GM23338 (cell line): ENCODE measurements around the gene TBC1D16. TPM values are rescaled to one million over a fixed set of nuclear protein-coding genes. Genes with fewer than 3 reads are reported as not detected.

Experiments used
- ATAC-seq: fragments of 200-7000 bp; cut with Tn5 transposase; 3 replicates; pipeline ENCODE4 v1.9.1; 2020
- DNase-seq: peaks from one replicate; pipeline ENCODE4 v3.0.0-alpha.2; 2015; ENCODE audit warnings: low spot score
- H2AFZ ChIP-seq: fragments of 200-600 bp; sonication (generic); 2 replicates; pipeline ENCODE4 v1.8.0; 2016; ENCODE audit warnings: antibody characterized with exemption, mild to moderate bottlenecking, moderate library complexity
- H3F3A ChIP-seq: fragments of 200-600 bp; sonication (generic); replicated peaks from 2 replicates; pipeline ENCODE4 v1.8.0; 2017; ENCODE audit warnings: antibody characterized with exemption, mixed run types, low read depth
- H3K27ac ChIP-seq: fragments of 200-600 bp; sonication (generic); 2 replicates; pipeline ENCODE4 v1.6.1; 2016; ENCODE audit warnings: low read depth
- H3K27me3 ChIP-seq: fragments of 200-600 bp; sonication (generic); 2 replicates; pipeline ENCODE4 v1.8.0; 2016; ENCODE audit warnings: mild to moderate bottlenecking, mixed run types, moderate library complexity; ENCODE audit not compliant: insufficient read depth
- H3K36me3 ChIP-seq: fragments of 200-600 bp; sonication (generic); 2 replicates; pipeline ENCODE4 v1.8.0; 2016; ENCODE audit warnings: mild to moderate bottlenecking; ENCODE audit not compliant: insufficient read depth
- H3K4me1 ChIP-seq: fragments of 200-600 bp; sonication (generic); 2 replicates; pipeline ENCODE4 v1.8.0; 2016; ENCODE audit warnings: mild to moderate bottlenecking, moderate library complexity; ENCODE audit not compliant: insufficient read depth
- H3K4me2 ChIP-seq: fragments of 200-600 bp; sonication (generic); 2 replicates; pipeline ENCODE4 v1.7.1; 2017; ENCODE audit warnings: mixed run types
- H3K4me3 ChIP-seq: fragments of 200-600 bp; sonication (generic); 2 replicates; pipeline ENCODE4 v1.6.1; 2016; ENCODE audit warnings: mixed run types
- H3K79me2 ChIP-seq: fragments of 200-600 bp; sonication (generic); replicated peaks from 2 replicates; pipeline ENCODE4 v1.8.0; 2017; ENCODE audit warnings: mild to moderate bottlenecking; ENCODE audit not compliant: insufficient read depth
- H3K9me2 ChIP-seq: fragments of 200-600 bp; sonication (generic); 2 replicates; pipeline ENCODE4 v1.8.0; 2017; ENCODE audit not compliant: insufficient read depth
- H4K20me1 ChIP-seq: fragments of 200-600 bp; sonication (generic); replicated peaks from 2 replicates; pipeline ENCODE4 v1.8.0; 2017; ENCODE audit warnings: mild to moderate bottlenecking; ENCODE audit not compliant: insufficient read depth
- H3K27ac Mint-ChIP-seq: 2 replicates; pipeline ENCODE4 v1.8.0; 2020; ENCODE audit warnings: inconsistent platforms, mild to moderate bottlenecking, moderate library complexity, mixed read lengths
- H3K27me3 Mint-ChIP-seq: 3 replicates; pipeline ENCODE4 v1.8.0; 2022; ENCODE audit warnings: low read depth, mild to moderate bottlenecking, moderate library complexity, mixed read lengths, inconsistent platforms; ENCODE audit not compliant: insufficient read depth, poor library complexity
- H3K36me3 Mint-ChIP-seq: 3 replicates; pipeline ENCODE4 v1.8.0; 2021; ENCODE audit warnings: low read depth, mild to moderate bottlenecking, inconsistent platforms, moderate library complexity, mixed read lengths
- H3K4me1 Mint-ChIP-seq: 3 replicates; pipeline ENCODE4 v1.8.0; 2020; ENCODE audit warnings: mild to moderate bottlenecking, inconsistent platforms, mixed read lengths
- H3K4me3 Mint-ChIP-seq: 3 replicates; pipeline ENCODE4 v1.8.0; 2021; ENCODE audit warnings: moderate library complexity, mild to moderate bottlenecking, inconsistent platforms, mixed read lengths
- H3K9me3 Mint-ChIP-seq: 3 replicates; pipeline ENCODE4 v1.8.0; 2020; ENCODE audit warnings: moderate library complexity, mild to moderate bottlenecking, inconsistent platforms, mixed read lengths
- CREB1 ChIP-seq: fragments of 250-450 bp; sonication (Bioruptor Pico); IDR thresholded peaks from 2 replicates; pipeline ENCODE4 v1.5.0; 2020; ENCODE audit warnings: low read depth, mild to moderate bottlenecking, moderate library complexity
- ETS1 ChIP-seq: IDR thresholded peaks from 2 replicates; pipeline ENCODE4 v1.6.1; 2016; ENCODE audit warnings: antibody characterized with exemption
- EZH2 ChIP-seq: fragments of 200-600 bp; sonication (generic); IDR thresholded peaks from one replicate; pipeline ENCODE4 v1.8.0; 2017; ENCODE audit warnings: antibody characterized with exemption, mild to moderate bottlenecking, low read depth; ENCODE audit not compliant: unreplicated experiment
- EZH2phosphoT487 ChIP-seq: fragments of 200-600 bp; sonication (generic); IDR thresholded peaks from one replicate; pipeline ENCODE4 v1.8.1; 2018; ENCODE audit warnings: antibody characterized with exemption; ENCODE audit not compliant: unreplicated experiment
- JUNB ChIP-seq: IDR thresholded peaks from one replicate; pipeline ENCODE4 v1.6.1; 2016; ENCODE audit warnings: antibody characterized with exemption; ENCODE audit not compliant: unreplicated experiment
- NANOG ChIP-seq: IDR thresholded peaks from 2 replicates; pipeline ENCODE4 v1.6.1; 2016; ENCODE audit warnings: antibody characterized with exemption, borderline replicate concordance
- POLR2AphosphoS5 ChIP-seq: IDR thresholded peaks from 2 replicates; pipeline ENCODE4 v1.6.1; 2016; ENCODE audit warnings: antibody characterized with exemption, low read depth
- STAT1 ChIP-seq: IDR thresholded peaks from one replicate; pipeline ENCODE4 v1.6.1; 2016; ENCODE audit warnings: antibody characterized with exemption; ENCODE audit not compliant: unreplicated experiment
- ZNF114 ChIP-seq: fragments of 250-450 bp; sonication (Bioruptor Pico); IDR thresholded peaks from 2 replicates; pipeline ENCODE4 v1.5.0; 2020; ENCODE audit warnings: mild to moderate bottlenecking, moderate library complexity
- ZNF331 ChIP-seq: fragments of 250-450 bp; sonication (Bioruptor Pico); IDR thresholded peaks from 2 replicates; pipeline ENCODE4 v1.5.0; 2020; ENCODE audit warnings: low read depth, mild to moderate bottlenecking, moderate library complexity
- polyA plus RNA-seq: library from polyadenylated mRNA; unstranded; fragments of >200 nt; fragmentation: Nextera tagmentation; extraction: Ambion mirVana; gene quantifications from 2 replicates; pipeline ENCODE4 v1.2.1, GENCODE V29; 2016
- total RNA-seq: library from RNA; depleted of rRNA; stranded (reverse); fragments of >200 nt; shearing (Covaris generic); gene quantifications from 2 replicates; pipeline ENCODE4 v1.2.3, GENCODE V29; 2014

Gene TBC1D16
- total and polyA plus RNA-seq, 2 experiments from 2014 or later = 16.7 to 104 TPM

- TF ChIP-seq EZH2 = no peak
- no peak for TF ChIP-seq EZH2phosphoT487
- no peak for TF ChIP-seq ZNF331 (CRISPR knock-in tag)
- no peak for TF ChIP-seq ETS1
- no peak for TF ChIP-seq NANOG
- TF ChIP-seq POLR2AphosphoS5 = no peak
- TF ChIP-seq JUNB = no peak
- TF ChIP-seq STAT1 = no peak
Observed at GRCh38 chr17:79929257-79930061, 106.2 kb downstream of the TBC1D16 start (continued).

GRCh38 chr17:79928502-79929256 is 107.0 kb downstream of the TBC1D16 start:
- Histone ChIP-seq H3K79me2 (no peaks in the 10 kb centered on the region), H3K27me3 (peaks cover 10% of the 10 kb centered on the region; the same call in 1 of the 2 replicates), H3K4me3 (no peak overlapping the region), H3K4me1 (peaks cover 30% of the 10 kb centered on the region), H4K20me1 (no peaks in the 10 kb centered on the region), H3K36me3 (no peaks in the 10 kb centered on the region), H3K4me2 (no peak overlapping the region), H3K27ac (no peak overlapping the region), H2AFZ (no peak overlapping the region), H3F3A (peaks cover 18% of the 10 kb centered on the region; the same call in 1 of the 2 replicates), H3K9me2 (0 out of 2 replicates have a peak, but pooled peaks cover 3% of the 10 kb centered on the region)
- H3K9me3 Mint-ChIP-seq = no peaks in the 10 kb centered on the region
- H3K36me3 Mint-ChIP-seq = no peaks in the 10 kb centered on the region
- ATAC-seq (no peak), DNase-seq (no peak)
- no peak overlapping the region for H3K27ac Mint-ChIP-seq
- 0 out of 3 replicates have a peak overlapping the region, but pooled peaks have one; percentile 32 for H3K4me3 Mint-ChIP-seq
- H3K27me3 Mint-ChIP-seq = peaks cover 44% of the 10 kb centered on the region
- TF ChIP-seq JUNB = no peak
- TF ChIP-seq ETS1 = no peak
- TF ChIP-seq CREB1 (CRISPR knock-in tag) = no peak
- TF ChIP-seq ZNF114 (CRISPR knock-in tag) = no peak
- no peak for TF ChIP-seq NANOG
- TF ChIP-seq STAT1 = no peak
- peaks cover 41% of the 10 kb centered on the region for H3K4me1 Mint-ChIP-seq
